A549 treated with CpdA at 1 μM for 4 hours (cell line): ENCODE results near the gene IRF2. TPM values are rescaled to one million over a fixed set of nuclear protein-coding genes. Genes with fewer than 3 reads are reported as not detected.

Source experiments
- total RNA-seq: library from RNA; stranded (reverse); fragments of 200-300 nt; extraction: Qiagen RNA extraction; gene quantifications from 5 replicates; pipeline ENCODE4 v1.2.3, GENCODE V29; 2022; ENCODE audit warnings: low read depth

The IRF2 gene
- 12.6 to 15.5 TPM (median 14.4 TPM) in 5 replicates for total RNA-seq

DNA sequence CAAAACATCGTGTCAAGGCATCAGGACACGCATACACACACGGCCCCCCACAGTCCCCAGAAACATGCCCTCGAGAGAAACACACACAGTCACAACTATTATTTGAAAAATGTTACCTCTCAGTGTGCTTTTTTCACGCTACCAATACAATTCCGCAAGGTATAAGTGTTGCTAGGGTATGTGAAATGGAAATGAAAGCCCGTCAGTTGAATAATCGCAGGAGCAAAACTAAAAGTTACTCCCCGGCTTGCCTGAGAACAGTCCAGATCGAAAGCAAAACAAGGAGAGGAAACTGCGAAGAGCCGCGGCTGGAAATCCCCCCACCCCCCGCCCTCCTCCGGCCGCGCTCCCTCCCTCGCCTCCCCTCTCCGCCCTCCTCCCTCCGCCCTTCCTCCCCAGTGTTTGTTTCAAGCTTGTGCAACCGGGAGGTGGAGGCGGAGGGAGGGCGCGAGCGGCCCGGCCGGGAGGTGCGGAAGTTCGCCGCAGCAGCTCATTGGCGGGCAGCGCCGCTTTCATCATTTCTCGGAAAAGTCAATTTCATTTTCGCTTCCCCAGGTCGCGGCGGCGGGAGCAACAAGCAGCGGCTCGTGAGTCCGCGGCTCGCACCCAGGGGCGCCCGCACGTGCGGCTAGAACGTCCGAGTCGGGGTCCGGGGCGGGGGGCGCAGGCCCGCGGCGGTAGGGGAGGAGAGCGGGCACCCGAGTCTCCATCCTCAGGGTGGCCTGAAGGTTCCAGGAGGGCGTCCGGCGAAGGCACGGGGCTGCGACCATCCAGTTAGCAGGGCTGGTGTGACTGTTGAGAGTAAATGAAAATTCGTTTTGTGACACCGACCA, at the start of gene IRF2:
TSS of gene IRF2 (minus strand) at position 288 of the 833 bp plus-strand sequence. CDS start 45,486 bp downstream, outside the sequence.

Other genes starting within 250 kb of the IRF2 start
- 19.5 to 33.4 TPM (median 22.2 TPM) in 5 replicates for gene CASP3, start 174.9 kb upstream of the IRF2 start, total RNA-seq
- 4.7 to 8.3 TPM (median 6.3 TPM) in 5 replicates for gene PRIMPOL, start 175.2 kb upstream of the IRF2 start, total RNA-seq